Measurements from ENCODE around the gene CCT7.
A peak's percentile ranks its signal among the peaks of the same experiment; 100 is the strongest.
"Not testable (repeated sequence)": the region's sequence is repeated elsewhere in the genome, so short reads cannot be mapped to it uniquely, and the experiment has no call there.

CCT7 gene

GRCh38 chr2:73233932-73234832, at the start of gene CCT7:
Gene CCT7 (plus strand): TSS chr2:73234308. CDS start chr2:73234379, 71 bp downstream.
- DNase-seq (ENCODE audit: low spot score): peak; percentile 96

- no peak for DNase-seq (ENCODE audit: low spot score)
Measured at GRCh38 chr2:73185965-73186364, 48.1 kb upstream of the CCT7 start.

- DNase-seq (ENCODE audit: low spot score): no peak
Measured at GRCh38 chr2:73187549-73187948, 46.6 kb upstream of the CCT7 start.

- no peak for DNase-seq (ENCODE audit: low spot score)
Measured at GRCh38 chr2:73197579-73197978, 36.5 kb upstream of the CCT7 start.

- not testable (repeated sequence) for DNase-seq (ENCODE audit: low spot score)
Measured at GRCh38 chr2:73200281-73200680, 33.8 kb upstream of the CCT7 start.

- no peak for DNase-seq (ENCODE audit: low spot score)
Measured at GRCh38 chr2:73202156-73203054, 31.7 kb upstream of the CCT7 start, which contains the start of gene NOTO. Gene NOTO (plus strand): TSS chr2:73202574. CDS start chr2:73202667, 93 bp downstream.

GRCh38 chr2:73203055-73203681, 30.9 kb upstream of the CCT7 start:
- no peak for DNase-seq (ENCODE audit: low spot score)

- no peak for DNase-seq (ENCODE audit: low spot score)
Measured at GRCh38 chr2:73205611-73206010, 28.5 kb upstream of the CCT7 start.

GRCh38 chr2:73208258-73208657, 25.9 kb upstream of the CCT7 start:
- DNase-seq (ENCODE audit: low spot score): no peak

GRCh38 chr2:73210019-73210418, 24.1 kb upstream of the CCT7 start:
- DNase-seq (ENCODE audit: low spot score): no peak

- no peak for DNase-seq (ENCODE audit: low spot score)
Measured at GRCh38 chr2:73210696-73211095, 23.4 kb upstream of the CCT7 start.

GRCh38 chr2:73212098-73212447, 22.0 kb upstream of the CCT7 start:
- DNase-seq (ENCODE audit: low spot score): no peak

GRCh38 chr2:73212448-73213176, 21.5 kb upstream of the CCT7 start:
- peak; percentile 49 for DNase-seq (ENCODE audit: low spot score)

- peak; percentile 84 for DNase-seq (ENCODE audit: low spot score)
Measured at GRCh38 chr2:73214120-73215035, 19.7 kb upstream of the CCT7 start, which contains the start of gene SMYD5. Gene SMYD5 (plus strand): TSS chr2:73214245. CDS start chr2:73214267, 22 bp downstream.

GRCh38 chr2:73215254-73215653, 18.9 kb upstream of the CCT7 start:
- no peak for DNase-seq (ENCODE audit: low spot score)

GRCh38 chr2:73217160-73217559, 16.9 kb upstream of the CCT7 start:
- DNase-seq (ENCODE audit: low spot score): no peak

- DNase-seq (ENCODE audit: low spot score): no peak
Measured at GRCh38 chr2:73217826-73218225, 16.3 kb upstream of the CCT7 start.

- DNase-seq (ENCODE audit: low spot score): no peak
Measured at GRCh38 chr2:73218298-73218697, 15.8 kb upstream of the CCT7 start.

- no peak for DNase-seq (ENCODE audit: low spot score)
Measured at GRCh38 chr2:73223821-73224220, 10.3 kb upstream of the CCT7 start.
